Activated naive CD8-positive, alpha-beta T cell treated with anti-CD3 and anti-CD28 coated beads, Interleukin-2, amount 50 U/mL, for 24 hours (primary cell): Measurements from ENCODE around the gene SURF6.
A peak's percentile ranks its signal among the peaks of the same experiment; 100 is the strongest.
"Not testable (repeated sequence)": the region's sequence is repeated elsewhere in the genome, so short reads cannot be mapped to it uniquely, and the experiment has no call there.

ENCODE experiments used
- ATAC-seq: fragments of 150-1000 bp; cut with Tn5 transposase; one replicate; pipeline ENCODE4 v1.10.0; 2021
- DNase-seq: peaks from one replicate; pipeline ENCODE4 v3.0.0; 2021
- H3K27ac Mint-ChIP-seq: one replicate; pipeline ENCODE4 v1.8.0; 2021; ENCODE audit warnings: mild to moderate bottlenecking, mixed read lengths
- H3K27me3 Mint-ChIP-seq: one replicate; pipeline ENCODE4 v1.8.0; 2021; ENCODE audit warnings: mixed read lengths
- H3K36me3 Mint-ChIP-seq: one replicate; pipeline ENCODE4 v1.8.0; 2021; ENCODE audit warnings: low read depth, mixed read lengths
- H3K4me1 Mint-ChIP-seq: one replicate; pipeline ENCODE4 v1.8.0; 2021; ENCODE audit warnings: mixed read lengths
- H3K4me3 Mint-ChIP-seq: one replicate; pipeline ENCODE4 v1.8.0; 2021; ENCODE audit warnings: mild to moderate bottlenecking, moderate library complexity, mixed read lengths
- H3K9me3 Mint-ChIP-seq: one replicate; pipeline ENCODE4 v1.8.0; 2021; ENCODE audit warnings: mixed read lengths

SURF6 gene

GRCh38 chr9:133332381-133332730, 3.6 kb downstream of the SURF6 start:
- Mint-ChIP-seq H3K27ac (no peak overlapping the region), H3K27me3 (no peaks in the 10 kb centered on the region), H3K4me3 (no peak overlapping the region), H3K36me3 (peaks cover 52% of the 10 kb centered on the region), H3K9me3 (no peaks in the 10 kb centered on the region), H3K4me1 (peaks cover 34% of the 10 kb centered on the region)
- ATAC-seq (no peak), DNase-seq (no peak)

GRCh38 chr9:133331641-133332380, 4.2 kb downstream of the SURF6 start:
- ATAC-seq (no peak), DNase-seq (no peak)
- Mint-ChIP-seq H3K4me1 (peaks cover 29% of the 10 kb centered on the region), H3K4me3 (no peak overlapping the region), H3K27me3 (no peaks in the 10 kb centered on the region), H3K9me3 (no peaks in the 10 kb centered on the region), H3K36me3 (peaks cover 52% of the 10 kb centered on the region), H3K27ac (no peak overlapping the region)

GRCh38 chr9:133331221-133331620, 4.8 kb downstream of the SURF6 start:
- Mint-ChIP-seq H3K27me3 (no peaks in the 10 kb centered on the region), H3K36me3 (peaks cover 47% of the 10 kb centered on the region), H3K9me3 (no peaks in the 10 kb centered on the region), H3K4me1 (peaks cover 23% of the 10 kb centered on the region), H3K27ac (peak overlapping the region; percentile 0), H3K4me3 (no peak overlapping the region)
- ATAC-seq (no peak), DNase-seq (no peak)

GRCh38 chr9:133329306-133330156, 6.5 kb downstream of the SURF6 start:
- not testable (repeated sequence) for H3K9me3 Mint-ChIP-seq, H3K27ac Mint-ChIP-seq, ATAC-seq, DNase-seq, H3K4me3 Mint-ChIP-seq, H3K27me3 Mint-ChIP-seq
- peaks cover 15% of the 10 kb centered on the region for H3K4me1 Mint-ChIP-seq
- H3K36me3 Mint-ChIP-seq, result peaks cover 35% of the 10 kb centered on the region

GRCh38 chr9:133327834-133328484, 8.0 kb downstream of the SURF6 start:
- H3K27me3 Mint-ChIP-seq, result no peaks in the 10 kb centered on the region
- H3K4me3 Mint-ChIP-seq, result no peak overlapping the region
- peaks cover 26% of the 10 kb centered on the region for H3K36me3 Mint-ChIP-seq
- ATAC-seq (no peak), DNase-seq (no peak)
- H3K9me3 Mint-ChIP-seq, result no peaks in the 10 kb centered on the region
- H3K27ac Mint-ChIP-seq, result no peak overlapping the region
- H3K4me1 Mint-ChIP-seq, result peaks cover 6% of the 10 kb centered on the region

GRCh38 chr9:133327021-133327420, 9.0 kb downstream of the SURF6 start:
- not testable (repeated sequence) for H3K9me3 Mint-ChIP-seq, H3K4me3 Mint-ChIP-seq, H3K27ac Mint-ChIP-seq, ATAC-seq, DNase-seq, H3K4me1 Mint-ChIP-seq, H3K27me3 Mint-ChIP-seq
- H3K36me3 Mint-ChIP-seq, result peaks cover 16% of the 10 kb centered on the region

- no peak for ATAC-seq
- Mint-ChIP-seq H3K9me3 (no peaks in the 10 kb centered on the region), H3K4me3 (no peak overlapping the region), H3K27ac (no peak overlapping the region), H3K27me3 (no peaks in the 10 kb centered on the region), H3K36me3 (peaks cover 3% of the 10 kb centered on the region), H3K4me1 (no peaks in the 10 kb centered on the region)
- no peak for DNase-seq
Observed at GRCh38 chr9:133323991-133324703, 11.8 kb downstream of the SURF6 start.

GRCh38 chr9:133323211-133323610, 12.8 kb downstream of the SURF6 start:
- Mint-ChIP-seq H3K27me3 (no peaks in the 10 kb centered on the region), H3K36me3 (no peaks in the 10 kb centered on the region), H3K4me1 (no peaks in the 10 kb centered on the region), H3K4me3 (no peak overlapping the region), H3K9me3 (no peaks in the 10 kb centered on the region), H3K27ac (no peak overlapping the region)
- DNase-seq (no peak), ATAC-seq (no peak)

GRCh38 chr9:133322701-133323100, 13.3 kb downstream of the SURF6 start:
- Mint-ChIP-seq H3K36me3 (no peaks in the 10 kb centered on the region), H3K4me3 (no peak overlapping the region), H3K27me3 (no peaks in the 10 kb centered on the region), H3K4me1 (no peaks in the 10 kb centered on the region), H3K9me3 (no peaks in the 10 kb centered on the region), H3K27ac (no peak overlapping the region)
- ATAC-seq (no peak), DNase-seq (no peak)

GRCh38 chr9:133321411-133321935, 14.5 kb downstream of the SURF6 start:
- Mint-ChIP-seq H3K9me3 (no peaks in the 10 kb centered on the region), H3K36me3 (no peaks in the 10 kb centered on the region), H3K4me3 (no peak overlapping the region), H3K4me1 (no peaks in the 10 kb centered on the region), H3K27ac (no peak overlapping the region), H3K27me3 (no peaks in the 10 kb centered on the region)
- DNase-seq, result no peak
- ATAC-seq, result no peak

- DNase-seq (no peak), ATAC-seq (no peak)
- Mint-ChIP-seq H3K9me3 (no peaks in the 10 kb centered on the region), H3K4me1 (no peaks in the 10 kb centered on the region), H3K27me3 (no peaks in the 10 kb centered on the region), H3K27ac (no peak overlapping the region), H3K36me3 (no peaks in the 10 kb centered on the region), H3K4me3 (no peak overlapping the region)
Observed at GRCh38 chr9:133320421-133320881, 15.5 kb downstream of the SURF6 start.

- DNase-seq, H3K4me1 Mint-ChIP-seq, ATAC-seq, H3K27me3 Mint-ChIP-seq, H3K4me3 Mint-ChIP-seq, H3K27ac Mint-ChIP-seq, H3K9me3 Mint-ChIP-seq, H3K36me3 Mint-ChIP-seq: not testable (repeated sequence)
Observed at GRCh38 chr9:133317551-133317950, 18.4 kb downstream of the SURF6 start.

- Mint-ChIP-seq H3K4me1 (no peaks in the 10 kb centered on the region), H3K36me3 (no peaks in the 10 kb centered on the region), H3K27me3 (peaks cover 2% of the 10 kb centered on the region), H3K4me3 (no peak overlapping the region), H3K27ac (no peak overlapping the region), H3K9me3 (no peaks in the 10 kb centered on the region)
- no peak for ATAC-seq
- DNase-seq, result no peak
Observed at GRCh38 chr9:133315997-133316396, 20.0 kb downstream of the SURF6 start.

GRCh38 chr9:133309608-133310007, 26.4 kb downstream of the SURF6 start:
- H3K4me1 Mint-ChIP-seq, result no peaks in the 10 kb centered on the region
- ATAC-seq (no peak), DNase-seq (no peak)
- no peaks in the 10 kb centered on the region for H3K9me3 Mint-ChIP-seq
- H3K4me3 Mint-ChIP-seq, result no peak overlapping the region
- H3K36me3 Mint-ChIP-seq, result no peaks in the 10 kb centered on the region
- peaks cover 8% of the 10 kb centered on the region for H3K27me3 Mint-ChIP-seq
- H3K27ac Mint-ChIP-seq, result no peak overlapping the region
